IMR-90 (cell line): ENCODE measurements around the gene CDYL2. TPM values are rescaled to one million over a fixed set of nuclear protein-coding genes. Genes with fewer than 3 reads are reported as not detected.

Experiments used
- ATAC-seq: fragments of 200-7000 bp; cut with Tn5 transposase; 2 replicates; pipeline ENCODE4 v1.9.1; 2020; ENCODE audit warnings: low read depth, mild to moderate bottlenecking, moderate library complexity
- BruUV-seq: library from RNA; stranded (reverse); fragments of 400-500 nt; replicated peaks from 2 replicates; lab custom pipeline; 2021; lab: Mats Ljungman, UMichigan
- CTCF ChIA-PET: fragments of 300-600 bp; formaldehyde crosslinking; extraction: SDS; loops from one replicate; lab custom pipeline; 2021; ENCODE audit warnings: antibody characterized with exemption; lab: Yijun Ruan, JAX
- POLR2A ChIA-PET: fragments of 300-600 bp; sonication (Branson Sonifier 250); formaldehyde crosslinking; loops from one replicate; lab custom pipeline; 2022; ENCODE audit warnings: antibody characterized with exemption; ENCODE audit not compliant: unreplicated experiment; lab: Charles Lee
- DNase-seq: peaks from one replicate; pipeline ENCODE4 v3.0.0; 2013
- H2AFZ ChIP-seq: replicated peaks from 2 replicates; pipeline ENCODE3; 2013; ENCODE audit warnings: low read length, mild to moderate bottlenecking; ENCODE audit not compliant: poor library complexity
- H2AK5ac ChIP-seq: 2 replicates; pipeline ENCODE4 v1.6.1; 2013; ENCODE audit warnings: low read depth, low read length, inconsistent platforms
- H2AK9ac ChIP-seq: replicated peaks from 2 replicates; pipeline ENCODE3; 2013; ENCODE audit warnings: mild to moderate bottlenecking, low read depth, low read length, moderate library complexity; ENCODE audit not compliant: poor library complexity
- H2BK120ac ChIP-seq: 2 replicates; pipeline ENCODE4 v1.6.1; 2013; ENCODE audit warnings: low read depth, low read length, inconsistent platforms
- H2BK15ac ChIP-seq: 3 replicates; pipeline ENCODE4 v1.6.1; 2013; ENCODE audit warnings: low read depth, low read length, inconsistent platforms
- H2BK20ac ChIP-seq: 2 replicates; pipeline ENCODE4 v1.6.1; 2013; ENCODE audit warnings: low read depth, mild to moderate bottlenecking, inconsistent platforms, low read length, moderate library complexity
- H2BK5ac ChIP-seq: 2 replicates; pipeline ENCODE4 v1.6.1; 2013; ENCODE audit warnings: mild to moderate bottlenecking, low read depth, low read length, inconsistent platforms; ENCODE audit not compliant: poor library complexity, severe bottlenecking
- H3K14ac ChIP-seq: replicated peaks from 2 replicates; pipeline ENCODE4 v1.6.1; 2013; ENCODE audit warnings: low read depth, low read length, inconsistent platforms
- H3K18ac ChIP-seq: 2 replicates; pipeline ENCODE4 v1.6.1; 2013; ENCODE audit warnings: low read depth, low read length, control low read depth
- H3K23ac ChIP-seq: 2 replicates; pipeline ENCODE4 v1.6.1; 2013; ENCODE audit warnings: low read depth, low read length, inconsistent platforms
- H3K27ac ChIP-seq: 2 replicates; pipeline ENCODE4 v1.5.1; 2013; ENCODE audit warnings: mild to moderate bottlenecking, control low read depth, low read length; ENCODE audit not compliant: insufficient read depth
- H3K27me3 ChIP-seq: 2 replicates; pipeline ENCODE4 v1.6.1; 2013; ENCODE audit warnings: low read length; ENCODE audit not compliant: control insufficient read depth, insufficient read depth
- H3K36me3 ChIP-seq: 2 replicates; pipeline ENCODE4 v1.6.1; 2013; ENCODE audit warnings: low read length, mixed read lengths; ENCODE audit not compliant: control insufficient read depth, insufficient read depth
- H3K4ac ChIP-seq: 2 replicates; pipeline ENCODE4 v1.6.1; 2013; ENCODE audit warnings: low read depth, low read length, inconsistent platforms
- H3K4me1 ChIP-seq: 2 replicates; pipeline ENCODE4 v1.6.1; 2013; ENCODE audit warnings: low read length, mixed read lengths; ENCODE audit not compliant: control insufficient read depth, insufficient read depth
- H3K4me2 ChIP-seq: 2 replicates; pipeline ENCODE4 v1.6.1; 2013; ENCODE audit warnings: low read depth, mild to moderate bottlenecking, control low read depth, low read length, moderate library complexity
- H3K4me3 ChIP-seq: 2 replicates; pipeline ENCODE4 v1.5.1; 2013; ENCODE audit warnings: low read depth, mild to moderate bottlenecking, control low read depth, low read length, moderate library complexity; ENCODE audit not compliant: insufficient read depth
- H3K56ac ChIP-seq: 2 replicates; pipeline ENCODE4 v1.6.1; 2013; ENCODE audit warnings: low read length, inconsistent platforms; ENCODE audit not compliant: insufficient read depth; ENCODE audit errors: extremely low read depth
- H3K79me1 ChIP-seq, 2 experiments: 2 replicates each; pipeline ENCODE4 v1.6.1; 2013; ENCODE audit warnings: low read length in 2 of 2, inconsistent platforms in 1 of 2, low read depth in 1 of 2
- H3K9ac ChIP-seq: 2 replicates; pipeline ENCODE4 v1.6.1; 2013; ENCODE audit warnings: low read depth, low read length, control low read depth
- H3K9me1 ChIP-seq: 2 replicates; pipeline ENCODE4 v1.6.1; 2013; ENCODE audit warnings: low read length, inconsistent platforms; ENCODE audit not compliant: insufficient read depth
- H3K9me3 ChIP-seq: 2 replicates; pipeline ENCODE4 v1.6.1; 2013; ENCODE audit warnings: low read length; ENCODE audit not compliant: control insufficient read depth, insufficient read depth
- H4K20me1 ChIP-seq: 2 replicates; pipeline ENCODE4 v1.6.1; 2013; ENCODE audit warnings: low read length, inconsistent platforms; ENCODE audit not compliant: insufficient read depth
- H4K5ac ChIP-seq: 2 replicates; pipeline ENCODE4 v1.6.1; 2013; ENCODE audit warnings: mild to moderate bottlenecking, low read depth, low read length, control low read depth
- H4K8ac ChIP-seq, 2 experiments: 2 replicates each; pipeline ENCODE4 v1.6.1; 2013; ENCODE audit warnings: low read depth in 2 of 2, low read length in 2 of 2, control low read depth in 1 of 2, inconsistent platforms in 1 of 2
- H4K91ac ChIP-seq: 2 replicates; pipeline ENCODE4 v1.6.1; 2013; ENCODE audit warnings: low read depth, low read length, inconsistent platforms; ENCODE audit not compliant: insufficient read depth
- CHD1 ChIP-seq: IDR thresholded peaks from 2 replicates; pipeline ENCODE4 v1.6.1; 2012; ENCODE audit warnings: low read depth, low read length, improper control_type of control experiment
- WGBS, 2 experiments: methylation state at CpG; one replicate each; pipeline versions ENCODE4 v1.1.5 to v1.1.7; 2013; ENCODE audit warnings: missing lambda C conversion rate in 2 of 2; ENCODE audit not compliant: insufficient read length in 1 of 2; ENCODE audit errors: extremely low coverage in 2 of 2; 5-methylcytosine and 5-hydroxymethylcytosine counted together
- dilution Hi-C: fragments of 300-500 bp; cut with HindIII; formaldehyde crosslinking; loops from one replicate; pipeline ENCODE4 v1.14.3; 2018; ENCODE audit warnings: low sequenced_read_pairs; ENCODE audit not compliant: unreplicated experiment
- in situ Hi-C: fragments of 300-500 bp; cut with MboI; formaldehyde crosslinking; loops from 3 replicates; pipeline ENCODE4 v1.14.3; 2019; ENCODE audit warnings: low sequenced_read_pairs, inconsistent platforms, mixed read lengths
- intact Hi-C: fragments of 100-400 bp; cut with micrococcal nuclease; formaldehyde crosslinking; loops from 2 replicates; pipeline ENCODE4 v1.10.0; 2022
- polyA plus RNA-seq, 3 experiments: library from polyadenylated mRNA; depleted of rRNA; stranded (reverse); fragments of >200 nt; gene quantifications; 2 replicates each; pipeline ENCODE4 v1.2.3, GENCODE V29; 2012; ENCODE audit warnings: low replicate concordance in 1 of 3
- total RNA-seq: library from RNA; depleted of rRNA; stranded (reverse); fragments of >200 nt; gene quantifications from 2 replicates; pipeline ENCODE4 v1.2.3, GENCODE V29; 2012

The CDYL2 gene
- total and polyA plus RNA-seq, 2 of the 4 experiments (the other 2 are of a cell fraction): 1.2 to 3.9 TPM

DNA sequence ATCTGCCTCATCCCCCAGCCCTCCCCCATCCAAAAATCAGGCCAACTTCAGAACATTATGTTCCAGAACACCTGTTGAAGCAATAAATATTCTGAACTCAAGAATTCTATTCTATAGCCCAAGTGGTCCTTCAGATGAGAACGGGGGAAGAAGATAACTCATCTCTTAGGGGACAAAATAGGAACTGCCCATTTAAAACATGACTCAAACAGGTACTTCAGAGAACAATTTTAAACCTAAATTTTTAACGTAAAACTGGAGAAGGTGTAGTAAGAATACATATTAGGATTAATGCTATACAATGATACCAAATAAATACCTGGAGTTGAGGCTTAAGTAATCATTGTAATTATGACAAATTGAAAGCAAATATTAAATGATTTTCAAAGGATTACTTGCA is 112.1 kb downstream of the CDYL2 start:
- Histone ChIP-seq H3K27ac (no peak overlapping the region), H3K14ac (no peak overlapping the region), H3K4me3 (no peak overlapping the region), H2AFZ (no peak overlapping the region), H3K9me3 (peaks cover 5% of the 10 kb centered on the region), H2BK5ac (no peak overlapping the region), H2AK9ac (no peak overlapping the region), H3K18ac (no peak overlapping the region), H3K4me1 (no peaks in the 10 kb centered on the region), H2BK120ac (no peak overlapping the region), H3K36me3 (no peaks in the 10 kb centered on the region), H3K4me2 (no peak overlapping the region), H4K5ac (no peak overlapping the region), H2AK5ac (no peak overlapping the region), H3K9ac (no peak overlapping the region), H4K20me1 (no peaks in the 10 kb centered on the region), H4K91ac (no peak overlapping the region), H3K79me1 (peaks cover 0 to 6% of the 10 kb centered on the region in 2 experiments; a peak in 3 of 4 replicates), H2BK15ac (no peak overlapping the region), H4K8ac (no peak overlapping the region), H3K27me3 (no peaks in the 10 kb centered on the region), H2BK20ac (no peak overlapping the region), H3K23ac (no peak overlapping the region), H3K9me1 (no peaks in the 10 kb centered on the region), H3K56ac (no peak overlapping the region), H3K4ac (no peak overlapping the region)
- intact Hi-C loops (no loop called here), dilution Hi-C loops (no loop called here), in situ Hi-C loops (no loop called here)
- no TSS peak for BruUV-seq
- WGBS, 2 experiments: no CpG with 5 or more reads among the region's 2 CpGs
- POLR2A ChIA-PET: no interaction called here
- no peak for DNase-seq
- ATAC-seq: no peak
- CTCF ChIA-PET: no interaction called here
- TF ChIP-seq CHD1: no peak
